Measurements from ENCODE around the gene ZBTB40. TPM values are rescaled to one million over a fixed set of nuclear protein-coding genes. Genes with fewer than 3 reads are reported as not detected.

Gene ZBTB40
- total RNA-seq, 1 experiment from 2014 or later: 20.4 TPM

GRCh38 chr1:22552021-22552420 lies 100.4 kb downstream of the ZBTB40 start:
- CTCF ChIA-PET: no interaction called here
- Mint-ChIP-seq H3K27me3 (ENCODE audit: insufficient read depth, unreplicated experiment) (peaks cover 20% of the 10 kb centered on the region), H3K4me1 (ENCODE audit: low read depth, unreplicated experiment) (no peaks in the 10 kb centered on the region)

GRCh38 chr1:22553104-22553880 lies 101.6 kb downstream of the ZBTB40 start:
- Histone ChIP-seq H3K4me3 (ENCODE audit: low read depth, low read length) (no peak overlapping the region), H3K36me3 (ENCODE audit: control insufficient read depth, insufficient read depth, low read length) (no peaks in the 10 kb centered on the region), H3K9me3 (no peaks in the 10 kb centered on the region), H3K27me3 (replicated peaks; ENCODE audit: control insufficient read depth, insufficient read depth, low read length) (no peaks in the 10 kb centered on the region; the same call in 1 of the 2 replicates), H3K4me1 (no peaks in the 10 kb centered on the region)
- H3K9me3 Mint-ChIP-seq (ENCODE audit: unreplicated experiment): no peaks in the 10 kb centered on the region
- intact Hi-C loops (cut with micrococcal nuclease; ENCODE audit: unreplicated experiment): no loop called here
- no peak overlapping the region for H3K27ac Mint-ChIP-seq (ENCODE audit: unreplicated experiment)
- H3K4me3 Mint-ChIP-seq (ENCODE audit: unreplicated experiment): no peak overlapping the region
- H3K4me1 Mint-ChIP-seq (ENCODE audit: low read depth, unreplicated experiment): no peaks in the 10 kb centered on the region
- H3K27me3 Mint-ChIP-seq (ENCODE audit: insufficient read depth, unreplicated experiment): peaks cover 8% of the 10 kb centered on the region
- H3K36me3 Mint-ChIP-seq (ENCODE audit: insufficient read depth, unreplicated experiment): no peaks in the 10 kb centered on the region
- BruUV-seq (replicated peaks): no TSS peak
- CTCF ChIA-PET: no interaction called here
- DNase-seq: no peak
- no peak for TF ChIP-seq CTCF (IDR thresholded peaks at IDR 0.05; ENCODE audit: insufficient read depth in 1 of 2, low read depth in 1 of 2, low read length in 1 of 2, severe bottlenecking in 1 of 2, unreplicated experiment in 1 of 2)
- POLR2A ChIA-PET: no interaction called here

More at GRCh38 chr1:22552021-22552420, 100.4 kb downstream of the ZBTB40 start:
- no peak for TF ChIP-seq CTCF (IDR thresholded peaks at IDR 0.05; ENCODE audit: insufficient read depth in 1 of 2, low read depth in 1 of 2, low read length in 1 of 2, severe bottlenecking in 1 of 2, unreplicated experiment in 1 of 2)
- H3K27me3 ChIP-seq (replicated peaks; ENCODE audit: control insufficient read depth, insufficient read depth, low read length): no peaks in the 10 kb centered on the region; the same call in 1 of the 2 replicates
- intact Hi-C loops (cut with micrococcal nuclease; ENCODE audit: unreplicated experiment): no loop called here
- BruUV-seq (replicated peaks): no TSS peak
- no peak overlapping the region for H3K4me3 Mint-ChIP-seq (ENCODE audit: unreplicated experiment)
- no peak overlapping the region for H3K27ac Mint-ChIP-seq (ENCODE audit: unreplicated experiment)
- H3K36me3 Mint-ChIP-seq (ENCODE audit: insufficient read depth, unreplicated experiment): no peaks in the 10 kb centered on the region
- no peaks in the 10 kb centered on the region for H3K9me3 ChIP-seq
- no peaks in the 10 kb centered on the region for H3K9me3 Mint-ChIP-seq (ENCODE audit: unreplicated experiment)
- POLR2A ChIA-PET: no interaction called here
- DNase-seq: no peak
- H3K4me1 ChIP-seq: no peaks in the 10 kb centered on the region
- H3K36me3 ChIP-seq (ENCODE audit: control insufficient read depth, insufficient read depth, low read length): no peaks in the 10 kb centered on the region
- H3K4me3 ChIP-seq (ENCODE audit: low read depth, low read length): no peak overlapping the region

- H3K9me3 ChIP-seq: no peaks in the 10 kb centered on the region
- no peaks in the 10 kb centered on the region for H3K36me3 ChIP-seq (ENCODE audit: control insufficient read depth, insufficient read depth, low read length)
- Mint-ChIP-seq H3K27ac (ENCODE audit: unreplicated experiment) (no peak overlapping the region), H3K4me3 (ENCODE audit: unreplicated experiment) (no peak overlapping the region), H3K36me3 (ENCODE audit: insufficient read depth, unreplicated experiment) (no peaks in the 10 kb centered on the region), H3K4me1 (ENCODE audit: low read depth, unreplicated experiment) (no peaks in the 10 kb centered on the region), H3K27me3 (ENCODE audit: insufficient read depth, unreplicated experiment) (peaks cover 8% of the 10 kb centered on the region), H3K9me3 (ENCODE audit: unreplicated experiment) (no peaks in the 10 kb centered on the region)
- no TSS peak for BruUV-seq (replicated peaks)
- no peaks in the 10 kb centered on the region for H3K4me1 ChIP-seq
- no peaks in the 10 kb centered on the region; the same call in 1 of the 2 replicates for H3K27me3 ChIP-seq (replicated peaks; ENCODE audit: control insufficient read depth, insufficient read depth, low read length)
- no peak overlapping the region for H3K4me3 ChIP-seq (ENCODE audit: low read depth, low read length)
- intact Hi-C loops (cut with micrococcal nuclease; ENCODE audit: unreplicated experiment): no loop called here
- DNase-seq: no peak
- ChIA-PET CTCF (no interaction called here), POLR2A (no interaction called here)
- no peak for TF ChIP-seq CTCF (IDR thresholded peaks at IDR 0.05; ENCODE audit: insufficient read depth in 1 of 2, low read depth in 1 of 2, low read length in 1 of 2, severe bottlenecking in 1 of 2, unreplicated experiment in 1 of 2)
Measured at GRCh38 chr1:22553991-22554522, 102.4 kb downstream of the ZBTB40 start.
